SH-SY5Y (cell line): ENCODE results near the gene DSCAM.

Experiments used
- GATA2 ChIP-seq: IDR thresholded peaks from 2 replicates; pipeline ENCODE4 v1.6.1; 2011; ENCODE audit warnings: mild to moderate bottlenecking, low read depth, low read length
- GATA3 ChIP-seq: IDR thresholded peaks from 2 replicates; pipeline ENCODE4 v1.6.1; 2011; ENCODE audit warnings: low read depth, mild to moderate bottlenecking, low read length, moderate library complexity

GRCh38 chr21:40402884-40403582 is 443.9 kb downstream of the DSCAM start:
- no peak for TF ChIP-seq GATA2
- no peak for TF ChIP-seq GATA3
